IPS DF 4.7 (cell line): ENCODE data around the gene ZNF850.

Experiments
- DNase-seq: peaks from one replicate; pipeline ENCODE4 v3.0.0-alpha.2; 2013; ENCODE audit warnings: low spot score; ENCODE audit errors: extremely low read depth

Gene ZNF850

DNA sequence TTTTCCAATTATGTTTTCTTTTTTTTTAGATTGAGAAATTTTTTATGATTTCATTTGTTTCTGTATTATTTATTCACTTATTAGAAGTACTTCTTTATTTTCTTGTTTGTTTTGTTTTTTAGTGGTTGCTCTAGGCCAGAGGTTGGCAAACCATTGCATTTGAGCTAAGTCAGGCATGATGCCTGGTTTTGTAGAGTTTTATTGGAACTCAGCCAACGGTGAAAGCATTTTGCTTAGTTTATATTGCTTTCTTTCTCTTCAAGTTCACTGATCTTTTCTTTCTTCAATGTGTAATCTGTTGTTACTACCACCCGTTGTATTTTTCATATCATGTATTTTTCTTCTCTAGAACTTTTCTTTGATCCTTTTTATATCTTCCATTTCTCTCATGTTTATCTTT is 65.5 kb downstream of the ZNF850 start:
- DNase-seq, result no peak

DNA sequence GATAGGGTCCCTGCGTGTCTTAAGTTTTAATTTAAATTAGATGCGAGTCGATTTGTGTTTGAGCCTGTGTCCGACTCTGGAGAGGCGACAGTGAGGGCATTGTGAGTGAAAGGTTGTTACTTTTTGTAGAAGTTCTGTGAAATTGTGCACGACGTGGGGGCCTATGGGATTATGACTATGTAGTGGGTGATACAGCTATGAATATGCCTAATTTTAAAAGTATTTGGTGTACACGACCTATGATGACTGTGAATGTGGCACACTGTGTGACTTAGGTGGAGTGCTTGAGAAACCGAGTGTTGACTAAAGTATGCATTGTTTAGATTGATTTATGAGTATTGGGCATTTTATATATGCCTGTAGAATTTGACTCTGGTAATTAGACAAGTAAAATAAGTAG is 84.5 kb downstream of the ZNF850 start:
- no peak for DNase-seq

DNA sequence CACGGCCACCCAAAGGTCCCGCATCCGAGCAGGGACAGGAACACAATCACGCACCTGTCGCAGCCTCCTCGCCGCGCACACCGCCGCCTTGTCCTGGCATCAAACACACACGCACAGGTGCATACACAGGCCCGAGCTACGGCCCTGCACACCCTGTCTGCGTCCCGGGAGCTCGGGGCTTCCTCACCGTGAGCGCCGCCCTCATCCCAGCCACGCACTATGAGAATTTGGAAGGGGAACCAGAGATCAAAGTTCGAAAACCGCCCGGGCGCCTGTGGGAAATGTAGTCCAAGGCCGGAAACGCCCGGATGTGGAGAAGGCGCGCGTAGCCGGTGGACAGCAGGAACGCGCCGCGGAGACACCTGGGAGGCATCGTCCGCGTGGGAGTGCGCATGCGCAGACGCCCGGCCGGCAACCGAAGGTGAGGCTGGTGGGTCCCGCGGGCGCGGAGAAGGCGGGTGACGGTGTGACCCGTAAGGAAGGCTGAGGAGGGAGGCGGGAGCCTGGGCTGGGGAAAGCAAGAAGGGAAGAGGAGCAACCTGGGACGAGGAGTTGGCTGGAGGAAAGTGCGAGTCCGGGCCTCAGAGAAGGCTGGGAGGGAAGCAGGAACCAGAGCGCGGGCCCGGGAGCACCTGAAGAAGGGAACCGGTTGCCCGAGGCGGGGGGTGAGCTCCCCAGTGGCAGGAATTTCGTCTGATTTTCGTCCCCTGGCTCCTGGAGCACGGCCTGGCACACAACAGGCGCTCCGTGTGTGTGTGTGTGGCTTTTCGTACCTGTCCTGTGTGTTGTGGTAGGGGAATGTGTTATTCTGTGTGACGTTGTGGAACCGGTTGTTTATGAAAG is 85.2 kb downstream of the ZNF850 start, which contains the start of gene ZNF567:
ZNF567 (plus strand) TSS at position 399 of the 843 bp plus-strand sequence. CDS start 7,256 bp downstream, outside the sequence.
- peak; percentile 80 for DNase-seq

DNA sequence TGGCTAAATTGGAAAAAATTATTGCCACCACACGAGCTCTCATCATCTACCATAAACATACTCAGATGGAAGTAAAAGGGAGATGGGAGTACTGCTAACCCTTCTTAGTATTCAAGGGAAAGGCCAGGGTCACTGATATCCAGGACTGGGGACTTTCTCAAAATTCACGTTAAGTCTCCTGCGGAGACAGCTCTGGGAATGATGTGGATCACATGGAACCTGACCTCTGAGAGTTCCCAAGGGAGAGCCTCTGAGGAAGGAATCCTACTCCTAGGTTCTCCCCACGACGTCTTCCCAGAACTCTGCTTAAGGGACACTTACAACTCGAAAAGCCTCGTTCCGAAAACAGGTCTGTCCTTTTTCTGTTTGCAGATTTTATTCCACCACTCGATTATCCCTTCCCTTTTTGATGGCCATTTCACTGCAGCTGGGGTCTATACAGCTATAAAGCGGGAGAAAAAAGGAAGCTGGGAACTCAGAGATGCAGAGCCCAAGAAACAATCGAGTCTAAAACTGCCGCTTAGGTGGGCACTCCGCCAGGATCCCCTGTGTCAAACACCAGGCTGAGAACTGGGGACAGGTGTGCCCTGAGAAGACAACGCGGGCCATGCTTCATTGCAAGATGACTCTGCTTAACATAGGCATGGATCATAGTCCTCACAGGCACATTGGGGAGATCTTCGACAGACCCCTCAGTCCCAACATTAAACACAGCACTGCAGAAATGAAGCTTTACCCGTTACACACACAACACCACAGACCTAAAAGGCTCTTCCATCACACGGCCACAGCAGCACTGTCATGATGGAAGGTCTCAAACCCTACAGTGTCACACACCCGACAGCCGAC is 86.0 kb downstream of the ZNF850 start:
- DNase-seq, result no peak

DNA sequence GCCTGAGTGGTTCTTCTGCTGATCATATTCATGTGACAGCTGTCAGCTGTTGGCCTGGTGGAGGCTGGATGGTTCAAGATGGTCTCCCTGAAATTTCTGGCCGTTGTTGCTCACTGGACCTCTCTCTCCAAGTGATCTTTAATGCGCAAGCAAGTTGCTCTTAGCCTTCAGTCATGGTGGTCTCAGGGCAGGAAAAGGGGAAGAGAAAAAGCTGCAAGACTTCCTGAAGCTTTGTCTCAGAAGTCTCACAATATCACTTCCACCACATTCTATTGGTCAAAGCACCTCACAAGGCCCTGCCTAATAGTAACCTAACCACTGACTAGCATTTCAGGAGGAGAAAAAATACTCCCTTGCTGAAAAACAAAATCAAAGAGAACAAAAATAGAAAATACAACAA is 86.8 kb downstream of the ZNF850 start:
- DNase-seq, result no peak

DNA sequence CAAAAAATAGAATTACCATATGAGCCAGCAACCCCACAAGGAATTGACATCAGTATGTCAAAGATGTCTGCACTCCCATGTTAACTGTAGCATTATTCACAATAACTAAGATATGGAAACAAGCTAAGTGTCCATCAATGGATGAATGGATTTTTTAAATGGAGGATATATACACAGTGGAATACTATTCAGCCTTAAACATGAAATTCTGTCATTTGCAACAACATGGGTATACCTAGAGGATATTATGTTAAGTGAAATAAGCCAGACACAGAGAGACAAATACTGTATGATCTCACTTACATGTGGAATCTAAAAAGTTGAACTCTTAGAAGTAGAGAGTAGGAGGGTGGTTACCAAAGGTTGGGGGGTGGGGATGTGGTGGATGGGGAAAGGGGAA is 93.2 kb downstream of the ZNF850 start:
- DNase-seq, result no peak

DNA sequence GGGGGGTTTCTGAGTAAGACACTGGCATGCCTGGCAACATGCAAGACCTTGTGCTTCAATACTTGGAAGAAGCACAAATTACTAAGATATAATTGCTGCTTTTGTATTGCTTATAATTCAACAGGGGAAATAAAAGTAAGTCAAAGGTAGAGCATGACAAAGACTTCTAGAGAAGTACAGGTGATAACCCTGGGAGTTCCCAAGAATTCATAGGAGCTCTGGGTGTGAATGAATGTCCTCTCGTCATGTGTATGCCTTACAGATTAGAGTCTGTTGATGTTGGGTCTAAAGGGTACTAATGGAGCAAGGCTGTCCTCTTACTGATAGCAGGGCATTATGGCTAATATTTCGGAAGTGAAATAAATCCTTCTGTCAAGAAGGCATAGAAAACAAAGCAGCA is 98.4 kb downstream of the ZNF850 start:
- DNase-seq, result no peak

DNA sequence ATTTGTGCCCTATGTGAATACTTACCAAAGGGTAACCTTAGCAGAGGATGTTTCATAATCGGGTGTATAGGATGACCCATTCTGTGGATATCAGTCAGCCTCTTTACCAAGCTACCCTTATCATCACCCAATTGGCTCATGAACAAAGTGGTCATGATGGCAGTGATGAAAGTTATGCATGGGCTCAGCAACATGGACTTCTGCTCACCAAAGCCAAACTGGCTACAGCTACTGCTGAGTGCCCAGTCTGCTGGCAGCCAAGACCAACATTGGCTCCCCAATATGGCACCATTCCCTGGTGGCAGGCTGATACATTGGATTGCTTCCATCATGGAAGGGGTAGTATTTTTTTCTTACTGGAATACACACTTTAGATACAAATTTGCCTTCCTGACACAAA is 100.2 kb downstream of the ZNF850 start:
- DNase-seq, result no peak

DNA sequence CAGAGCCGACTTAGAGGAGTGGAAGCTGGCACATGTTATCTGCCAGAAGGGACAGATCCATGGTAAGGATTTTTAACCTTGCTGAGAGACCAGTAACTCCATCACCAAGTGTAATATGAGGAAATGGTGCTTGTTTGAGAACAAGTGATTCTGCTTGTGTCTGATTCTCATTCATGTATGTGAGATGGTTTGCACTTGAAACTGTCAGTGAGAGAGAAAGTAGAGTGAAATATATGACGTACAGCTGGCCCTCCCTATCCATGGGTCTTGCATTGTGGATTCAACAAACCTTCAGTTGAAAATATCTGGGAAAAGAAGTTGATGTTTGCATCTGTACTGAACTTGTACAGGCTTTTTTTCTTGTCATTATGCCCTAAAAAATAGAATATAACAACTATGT is 104.0 kb downstream of the ZNF850 start:
- DNase-seq, result no peak

DNA sequence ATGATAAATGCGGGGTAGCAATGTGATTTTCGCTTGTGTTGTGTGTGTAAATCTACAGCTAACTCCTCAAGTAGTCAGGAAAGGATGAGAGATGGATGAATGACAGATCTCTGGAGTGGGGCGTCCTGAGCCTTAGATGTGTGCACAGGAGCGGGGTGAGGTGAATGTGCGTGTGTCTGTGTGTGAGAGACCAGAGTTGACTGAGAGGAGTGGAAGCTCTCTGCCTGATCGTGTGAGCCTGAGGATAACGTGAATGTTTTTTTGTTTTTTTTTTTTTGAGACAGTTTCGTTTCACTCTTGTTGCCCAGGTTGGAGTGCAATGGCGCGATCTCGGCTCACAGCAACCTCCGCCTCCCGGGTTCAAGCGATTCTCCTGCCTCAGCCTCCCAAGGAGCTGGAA is 106.8 kb downstream of the ZNF850 start:
- DNase-seq, result no peak
